Body of pancreas (tissue), 4 donors: ENCODE measurements around the gene PKD1L1. TPM values are rescaled to one million over a fixed set of nuclear protein-coding genes. Genes with fewer than 3 reads are reported as not detected.
"Not testable (repeated sequence)": the region's sequence is repeated elsewhere in the genome, so short reads cannot be mapped to it uniquely, and the experiment has no call there.

Experiments
- ATAC-seq: fragments of 150-250 bp; one replicate; pipeline ENCODE4 v1.9.1; 2016
- DNase-seq, 4 donors: peaks; one replicate each; pipeline ENCODE4 v3.0.0-alpha.2; 2019
- H3K27ac ChIP-seq, 4 donors: fragments of 200-600 bp; sonication (generic); 1 replicate in 3 of 4; 2 replicates in 1 of 4; pipeline versions ENCODE4 v1.5.1 to v1.6.1; 2016 to 2019; ENCODE audit warnings: mild to moderate bottlenecking in 1 of 4, mixed read lengths in 1 of 4, moderate library complexity in 1 of 4
- H3K27me3 ChIP-seq, 2 donors: fragments of 200-600 bp; sonication (generic); one replicate each; pipeline ENCODE4 v1.6.0; 2016; ENCODE audit warnings: mild to moderate bottlenecking in 1 of 2
- H3K36me3 ChIP-seq, 2 donors: fragments of 200-600 bp; sonication (generic); replicated peaks in 1 of 2; 2 replicates each; pipeline ENCODE4 v1.5.1; 2016; ENCODE audit warnings: low read depth in 2 of 2; ENCODE audit not compliant: insufficient read depth in 1 of 2
- H3K4me1 ChIP-seq: fragments of 200-600 bp; sonication (generic); one replicate; pipeline ENCODE4 v1.6.0; 2016
- H3K4me3 ChIP-seq, 2 donors: fragments of 200-600 bp; sonication (generic); 1 replicate in 1 of 2; 2 replicates in 1 of 2; pipeline ENCODE4 v1.5.1; 2016 to 2019
- H3K9me3 ChIP-seq, 3 donors: fragments of 200-600 bp; sonication (generic); 1 replicate in 2 of 3; 2 replicates in 1 of 3; pipeline ENCODE4 v1.5.1; 2016
- CTCF ChIP-seq, 7 experiments: fragments of 450-650 bp in 4 of 7; fragments of 200-600 bp in 3 of 7; sonication (generic) in 3 of 7; IDR thresholded peaks; one replicate each; pipeline ENCODE4 v1.5.1; 2016 to 2019; ENCODE audit warnings: antibody characterized with exemption in 7 of 7
- POLR2A ChIP-seq, 3 donors: fragments of 450-650 bp; IDR thresholded peaks; one replicate each; pipeline ENCODE4 v1.6.1; 2016; ENCODE audit warnings: antibody characterized with exemption in 3 of 3, mild to moderate bottlenecking in 2 of 3
- WGBS, 2 donors: methylation state at CpG; one replicate each; pipeline ENCODE4 v1.1.5; 2017; 5-methylcytosine and 5-hydroxymethylcytosine counted together
- intact Hi-C: fragments of 100-400 bp; cut with DNase I; formaldehyde crosslinking; loops from one replicate; pipeline ENCODE4 v1.15.1; 2023
- total RNA-seq, 2 donors: library from RNA; depleted of rRNA; stranded (reverse); fragments of >200 nt; gene quantifications; one replicate each; pipeline ENCODE4 v1.1.0, GENCODE V29; 2016

Gene PKD1L1
- total RNA-seq, 2 donors from 2014 or later, result 0.26 to 4.0 TPM

GRCh38 chr7:47946581-47947354 is 1.5 kb downstream of the PKD1L1 start:
- DNase-seq, result no peak
- H3K9me3 ChIP-seq, result no peaks in the 10 kb centered on the region
- ATAC-seq, result no peak
- H3K4me3 ChIP-seq, result no peak overlapping the region
- H3K36me3 ChIP-seq, result no peaks in the 10 kb centered on the region
- no peaks in the 10 kb centered on the region for H3K27me3 ChIP-seq
- whole genome bisulfite sequencing, 2 donors, result 60 to 67% methylated on average over 7 of the region's 7 CpGs
- no peaks in the 10 kb centered on the region for H3K4me1 ChIP-seq
- TF ChIP-seq POLR2A (IDR thresholded peaks at IDR 0.05) (no peak), CTCF (IDR thresholded peaks at IDR 0.05) (no peak)
- H3K27ac ChIP-seq, result no peak overlapping the region
- intact Hi-C loops, result no loop called here

- TF ChIP-seq POLR2A (IDR thresholded peaks at IDR 0.05) (no peak), CTCF (IDR thresholded peaks at IDR 0.05) (peak; percentile 48 to 78 (median 74))
- no peaks in the 10 kb centered on the region for H3K4me1 ChIP-seq
- ATAC-seq, result peak; percentile 59
- intact Hi-C loops, result no loop called here
- H3K4me3 ChIP-seq, result no peak overlapping the region
- 35 to 40% methylated on average over 8 of the region's 8 CpGs for WGBS, 2 donors
- no peak overlapping the region for H3K27ac ChIP-seq
- H3K27me3 ChIP-seq, result no peaks in the 10 kb centered on the region
- peak; percentile 79 to 90 (median 82) for DNase-seq
- no peaks in the 10 kb centered on the region for H3K36me3 ChIP-seq
- no peaks in the 10 kb centered on the region for H3K9me3 ChIP-seq
Measured at GRCh38 chr7:47945261-47946015, 2.8 kb downstream of the PKD1L1 start.

- WGBS, 2 donors, result 45 to 57% methylated on average over 11 to 12 of the region's 12 CpGs
- no peaks in the 10 kb centered on the region for H3K4me1 ChIP-seq
- no peak overlapping the region for H3K27ac ChIP-seq
- H3K9me3 ChIP-seq, result no peaks in the 10 kb centered on the region
- TF ChIP-seq CTCF (IDR thresholded peaks at IDR 0.05), result no peak
- no peak for TF ChIP-seq POLR2A (IDR thresholded peaks at IDR 0.05)
- intact Hi-C loops, result loop anchor here (5.0 kb wide), 1 partner anchor 213 kb away; no protein-coding TSS in a partner anchor
- DNase-seq (no peak), ATAC-seq (no peak)
- no peaks in the 10 kb centered on the region for H3K36me3 ChIP-seq
- H3K4me3 ChIP-seq, result no peak overlapping the region
- H3K27me3 ChIP-seq, result no peaks in the 10 kb centered on the region
Measured at GRCh38 chr7:47944536-47945260, 3.6 kb downstream of the PKD1L1 start.

- WGBS, 2 donors, result 77 to 78% methylated on average over 7 to 8 of the region's 8 CpGs
- no peaks in the 10 kb centered on the region for H3K27me3 ChIP-seq
- intact Hi-C loops, result loop anchor here (5.0 kb wide), 1 partner anchor 213 kb away; no protein-coding TSS in a partner anchor
- no peak for ATAC-seq
- H3K4me3 ChIP-seq, result no peak overlapping the region
- H3K9me3 ChIP-seq, result no peaks in the 10 kb centered on the region
- TF ChIP-seq CTCF (IDR thresholded peaks at IDR 0.05) (no peak), POLR2A (IDR thresholded peaks at IDR 0.05) (no peak)
- H3K4me1 ChIP-seq, result no peaks in the 10 kb centered on the region
- no peaks in the 10 kb centered on the region for H3K36me3 ChIP-seq
- H3K27ac ChIP-seq, result no peak overlapping the region
- DNase-seq, result no peak
Measured at GRCh38 chr7:47943676-47944474, 4.4 kb downstream of the PKD1L1 start.

GRCh38 chr7:47942651-47943050 is 5.6 kb downstream of the PKD1L1 start:
- intact Hi-C loops, result loop anchor here (5.0 kb wide), 1 partner anchor 215 kb away; no protein-coding TSS in a partner anchor
- H3K27ac ChIP-seq, DNase-seq, H3K36me3 ChIP-seq, H3K4me1 ChIP-seq, H3K27me3 ChIP-seq, ATAC-seq, H3K9me3 ChIP-seq, H3K4me3 ChIP-seq: not testable (repeated sequence)
- WGBS, 2 donors, result 82 to 88% methylated on average over 10 of the region's 10 CpGs
